Measurements from ENCODE around the gene SMIM10L2A. TPM values are rescaled to one million over a fixed set of nuclear protein-coding genes. Genes with fewer than 3 reads are reported as not detected.

Gene SMIM10L2A
- total and polyA plus RNA-seq, 2 of the 8 experiments (the other 6 are each of a cell fraction or from before 2014, with no cell fraction given): 5.0 to 7.5 TPM

GRCh38 chrX:135432453-135432852 is 10.7 kb downstream of the SMIM10L2A start:
- no peaks in the 10 kb centered on the region for H3K79me2 ChIP-seq (ENCODE audit: control insufficient read depth in 1 of 2, insufficient read depth in 2 of 2, low read length in 2 of 2)
- POLR2A ChIA-PET (ENCODE audit: partially characterized antibody): interaction anchor here (1.1 kb wide), 1 partner anchor 10 kb away, joined by 3 read pairs; no protein-coding TSS in a partner anchor

More at GRCh38 chrX:135432453-135432852, 10.7 kb downstream of the SMIM10L2A start:
- TF ChIP-seq KDM5A (IDR thresholded peaks at IDR 0.05; ENCODE audit: low read length): no peak
- TF ChIP-seq YY1 (IDR thresholded peaks at IDR 0.05; ENCODE audit: low read depth, low read length): no peak
- TF ChIP-seq ATF3 (IDR thresholded peaks at IDR 0.05; ENCODE audit: insufficient read depth, low read depth, low read length): no peak
- no peaks in the 10 kb centered on the region; a peak in 2 of 7 replicates for H3K4me1 ChIP-seq (replicated peaks in 1 of 4; ENCODE audit: control insufficient read depth in 3 of 4, insufficient read depth in 4 of 4, low read length in 3 of 4)
- no peak for FAIRE-seq
- no peak overlapping the region for H3K4me2 ChIP-seq (ENCODE audit: insufficient read depth in 1 of 2, low read depth in 2 of 2, low read length in 2 of 2)
- no peak overlapping the region for H3K23ac ChIP-seq (ENCODE audit: insufficient read length)
- H3K23me2 ChIP-seq (ENCODE audit: low read depth, low read length): no peaks in the 10 kb centered on the region
- no CpG with 5 or more reads among the region's 13 CpGs for WGBS, 2 experiments (ENCODE audit: extremely low coverage in 1 of 2, insufficient coverage in 1 of 2, insufficient read length in 1 of 2, insufficient replicate concordance in 2 of 2, low coverage in 1 of 2, low lambda C conversion rate in 2 of 2, missing lambda C conversion rate in 1 of 2)
- no peak overlapping the region for H2BK20ac ChIP-seq (ENCODE audit: low read length)
- H3K56ac ChIP-seq (replicated peaks; ENCODE audit: insufficient read length, low read depth, low read length): no peak overlapping the region
- no peak overlapping the region for H4K91ac ChIP-seq (replicated peaks; ENCODE audit: insufficient read length, low read length)
- no peak overlapping the region for H4K5ac ChIP-seq (ENCODE audit: insufficient read length, low read depth, low read length)
- no peaks in the 10 kb centered on the region for H3K27me3 ChIP-seq (replicated peaks in 1 of 4; ENCODE audit: control insufficient read depth in 3 of 4, extremely low read depth in 1 of 4, insufficient read depth in 3 of 4, low read length in 3 of 4)
- H4K20me1 ChIP-seq (replicated peaks in 1 of 2; ENCODE audit: control insufficient read depth in 1 of 2, insufficient read depth in 2 of 2, low read length in 2 of 2): no peaks in the 10 kb centered on the region
- no peak overlapping the region for H2BK120ac ChIP-seq (replicated peaks; ENCODE audit: low read depth, low read length)
- H3K36me3 ChIP-seq (ENCODE audit: control insufficient read depth in 2 of 4, insufficient read depth in 4 of 4, low read length in 3 of 4): no peaks in the 10 kb centered on the region
- no peak overlapping the region for H3K18ac ChIP-seq (ENCODE audit: extremely low read depth, low read length)
- H2AK5ac ChIP-seq (ENCODE audit: low read depth, low read length): no peak overlapping the region
- H2BK12ac ChIP-seq (ENCODE audit: low read depth, low read length): no peak overlapping the region
- no peaks in the 10 kb centered on the region for H3K79me1 ChIP-seq (ENCODE audit: low read depth, low read length)
- CTCF ChIA-PET (ENCODE audit: partially characterized antibody): interaction anchor here (1.0 to 3.2 kb wide), 11 partner anchors 17 to 500 kb away, joined by 3 to 13 read pairs (median 4); no protein-coding TSS in a partner anchor
- no peak overlapping the region for H2BK5ac ChIP-seq (ENCODE audit: low read depth, low read length)
- H3K9ac ChIP-seq (replicated peaks in 1 of 4; ENCODE audit: extremely low read depth in 1 of 4, low read depth in 3 of 4, low read length in 3 of 4): no peak overlapping the region
- H3K9me3 ChIP-seq (ENCODE audit: insufficient read depth in 2 of 2, low read depth in 1 of 2, low read length in 1 of 2): peaks cover 0 to 12% of the 10 kb centered on the region in 2 experiments; a peak in 1 of 4 replicates
- no peak overlapping the region for H3K4me3 ChIP-seq (ENCODE audit: extremely low read depth in 1 of 4, insufficient read depth in 2 of 4, low read depth in 3 of 4, low read length in 4 of 4)
- H4K8ac ChIP-seq (ENCODE audit: extremely low read depth, insufficient read depth, low read length): no peak overlapping the region
- DNase-seq (ENCODE audit: low read depth in 1 of 2, low spot score in 2 of 2): no peak
- H3K27ac ChIP-seq (ENCODE audit: low read depth, low read length): no peak overlapping the region
- no peak overlapping the region for H2AFZ ChIP-seq (ENCODE audit: low read length)
- H3K14ac ChIP-seq (ENCODE audit: insufficient read length): no peak overlapping the region
- H2BK15ac ChIP-seq (ENCODE audit: low read length): no peak overlapping the region
- H3K4ac ChIP-seq (replicated peaks; ENCODE audit: insufficient read length, low read depth, low read length): no peak overlapping the region
